Cardiac muscle cell (in vitro differentiated cells and primary cell): ENCODE data around the gene LDLRAD4. TPM values are rescaled to one million over a fixed set of nuclear protein-coding genes. Genes with fewer than 3 reads are reported as not detected.

Source experiments
- DNase-seq, 2 donors: peaks; one replicate each; pipeline versions ENCODE4 v3.0.0 to v3.0.0-alpha.2; 2010 to 2017; ENCODE audit warnings: low read depth in 1 of 2, low spot score in 1 of 2
- H3K27ac ChIP-seq: fragments of 200-600 bp; sonication (generic); 2 replicates; pipeline ENCODE4 v1.5.1; 2016
- H3K27me3 ChIP-seq: fragments of 200-600 bp; sonication (generic); 2 replicates; pipeline ENCODE4 v1.6.0; 2016; ENCODE audit warnings: control low read depth
- H3K36me3 ChIP-seq: fragments of 200-600 bp; sonication (generic); 2 replicates; pipeline ENCODE4 v1.5.1; 2016; ENCODE audit warnings: control low read depth
- H3K4me1 ChIP-seq: fragments of 200-600 bp; sonication (generic); 2 replicates; pipeline ENCODE4 v1.8.1; 2017; ENCODE audit warnings: low read depth, mild to moderate bottlenecking, mixed run types
- H3K4me3 ChIP-seq: fragments of 200-600 bp; sonication (generic); 2 replicates; pipeline ENCODE4 v1.5.1; 2016; ENCODE audit warnings: mild to moderate bottlenecking
- H3K9me3 ChIP-seq: fragments of 200-600 bp; sonication (generic); 2 replicates; pipeline ENCODE4 v1.5.1; 2017; ENCODE audit warnings: low read depth, mild to moderate bottlenecking, control low read depth
- CTCF ChIP-seq: IDR thresholded peaks from 2 replicates; pipeline ENCODE4 v1.5.1; 2012; ENCODE audit warnings: low read depth, mild to moderate bottlenecking, low read length
- polyA plus RNA-seq: library from polyadenylated mRNA; unstranded; fragments of >200 nt; fragmentation: Nextera tagmentation; extraction: Ambion mirVana; gene quantifications from 2 replicates; pipeline ENCODE4 v1.2.1, GENCODE V29; 2016
- total RNA-seq: library from RNA; depleted of rRNA; stranded (reverse); fragments of >200 nt; gene quantifications from 2 replicates; pipeline ENCODE4 v1.2.3, GENCODE V29; 2016

LDLRAD4 gene
- total and polyA plus RNA-seq, 2 experiments from 2014 or later, result 10.5 to 11.5 TPM

GRCh38 chr18:13363359-13363758, 144.8 kb downstream of the LDLRAD4 start:
- no peak overlapping the region for H3K27ac ChIP-seq
- no peaks in the 10 kb centered on the region for H3K9me3 ChIP-seq
- no peaks in the 10 kb centered on the region for H3K4me1 ChIP-seq
- no peak for DNase-seq
- no peak for TF ChIP-seq CTCF
- H3K27me3 ChIP-seq, result no peaks in the 10 kb centered on the region
- no peak overlapping the region for H3K4me3 ChIP-seq
- H3K36me3 ChIP-seq, result no peaks in the 10 kb centered on the region

GRCh38 chr18:13364721-13365205, 146.2 kb downstream of the LDLRAD4 start:
- H3K4me1 ChIP-seq, result no peaks in the 10 kb centered on the region
- no peak for TF ChIP-seq CTCF
- no peak for DNase-seq
- no peak overlapping the region for H3K27ac ChIP-seq
- H3K36me3 ChIP-seq, result no peaks in the 10 kb centered on the region
- no peaks in the 10 kb centered on the region for H3K27me3 ChIP-seq
- H3K9me3 ChIP-seq, result no peaks in the 10 kb centered on the region
- H3K4me3 ChIP-seq, result no peak overlapping the region

GRCh38 chr18:13366131-13366530, 147.6 kb downstream of the LDLRAD4 start:
- TF ChIP-seq CTCF, result no peak
- no peak for DNase-seq
- Histone ChIP-seq H3K36me3 (no peaks in the 10 kb centered on the region), H3K4me1 (no peaks in the 10 kb centered on the region), H3K27ac (no peak overlapping the region), H3K4me3 (no peak overlapping the region), H3K27me3 (no peaks in the 10 kb centered on the region), H3K9me3 (no peaks in the 10 kb centered on the region)

GRCh38 chr18:13366541-13366940, 148.0 kb downstream of the LDLRAD4 start:
- Histone ChIP-seq H3K4me1 (no peaks in the 10 kb centered on the region), H3K27ac (no peak overlapping the region), H3K9me3 (no peaks in the 10 kb centered on the region), H3K4me3 (no peak overlapping the region), H3K36me3 (no peaks in the 10 kb centered on the region), H3K27me3 (no peaks in the 10 kb centered on the region)
- TF ChIP-seq CTCF, result no peak
- DNase-seq, result no peak

- no peak for DNase-seq
- Histone ChIP-seq H3K36me3 (no peaks in the 10 kb centered on the region), H3K4me1 (no peaks in the 10 kb centered on the region), H3K9me3 (no peaks in the 10 kb centered on the region), H3K27ac (no peak overlapping the region), H3K27me3 (no peaks in the 10 kb centered on the region), H3K4me3 (no peak overlapping the region)
- TF ChIP-seq CTCF, result no peak
These were observed 148.7 kb downstream of the LDLRAD4 start for GRCh38 chr18:13366962-13367892.
